ENCODE results near the gene KLK12. TPM values are rescaled to one million over a fixed set of nuclear protein-coding genes. Genes with fewer than 3 reads are reported as not detected.

KLK12 gene
- total RNA-seq, 1 experiment from 2014 or later: not detected

DNA sequence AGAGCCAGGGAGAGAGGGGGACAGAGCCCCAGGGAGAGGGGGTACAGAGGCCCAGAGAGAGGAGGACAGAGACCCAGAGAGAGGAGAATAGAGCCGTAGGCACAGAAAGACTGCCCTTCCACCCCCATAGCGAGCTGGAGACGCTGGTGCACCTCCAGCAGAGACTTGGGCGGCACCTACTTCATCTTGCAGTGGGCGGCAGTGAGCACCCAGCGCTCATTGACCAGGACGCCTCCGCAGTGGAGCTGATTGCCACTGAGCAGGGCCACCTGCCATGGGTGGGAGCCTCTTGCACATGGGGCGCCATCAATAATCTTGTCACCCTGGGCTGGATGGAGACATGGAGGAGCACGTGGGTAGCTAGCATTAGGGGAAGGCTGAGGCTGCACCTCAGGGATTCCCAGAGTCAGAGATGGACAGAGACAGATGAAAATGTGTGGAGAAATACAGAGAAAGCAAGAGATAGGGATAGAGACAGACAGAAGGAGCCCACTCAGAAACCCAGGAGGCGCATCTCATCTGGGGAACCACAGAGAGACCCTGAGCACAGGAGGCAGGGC lies 53.1 kb downstream of the KLK12 start:
- Histone ChIP-seq H3K9ac (ENCODE audit: low read length) (no peak overlapping the region), H3K79me2 (ENCODE audit: low read length) (no peaks in the 10 kb centered on the region), H3K36me3 (ENCODE audit: insufficient read depth, low read length) (no peaks in the 10 kb centered on the region), H3K9me2 (replicated peaks; ENCODE audit: insufficient read depth, low read length) (no peaks in the 10 kb centered on the region), H3K27ac (ENCODE audit: low read length) (no peak overlapping the region), H2AFZ (ENCODE audit: low read length) (no peak overlapping the region), H3K4me2 (ENCODE audit: low read depth, low read length, poor library complexity, severe bottlenecking) (no peak overlapping the region), H3K4me1 (ENCODE audit: low read length) (no peaks in the 10 kb centered on the region), H3K4me3 (ENCODE audit: low read length) (no peak overlapping the region), H3K27me3 (ENCODE audit: low read length) (no peaks in the 10 kb centered on the region), H4K20me1 (ENCODE audit: insufficient read depth, low read depth, low read length) (no peaks in the 10 kb centered on the region), H3K9me3 (ENCODE audit: low read length) (no peaks in the 10 kb centered on the region)
- no peak for DNase-seq

DNA sequence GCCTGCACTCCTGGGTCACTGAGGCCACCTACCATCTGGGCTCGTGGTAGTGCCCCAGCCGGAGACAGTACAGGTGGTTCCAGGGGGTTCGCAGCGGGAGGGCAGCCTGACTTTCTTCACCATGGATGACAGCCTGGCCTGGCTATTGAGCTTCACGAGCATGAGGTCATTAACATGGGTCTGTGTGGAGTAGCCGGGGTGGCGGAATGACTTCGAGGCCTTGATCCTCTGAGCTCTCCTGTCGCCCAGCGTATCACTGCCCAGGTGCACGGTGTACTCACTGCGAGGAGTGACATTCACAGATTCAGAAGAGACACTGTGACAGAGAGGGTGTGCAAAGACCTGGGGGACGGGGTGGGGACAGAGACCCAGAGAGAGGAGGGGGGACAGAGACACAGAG lies 54.6 kb downstream of the KLK12 start:
- Histone ChIP-seq H4K20me1 (ENCODE audit: insufficient read depth, low read depth, low read length) (no peaks in the 10 kb centered on the region), H3K4me1 (ENCODE audit: low read length) (no peaks in the 10 kb centered on the region), H3K9me3 (ENCODE audit: low read length) (no peaks in the 10 kb centered on the region), H3K79me2 (ENCODE audit: low read length) (no peaks in the 10 kb centered on the region), H3K36me3 (ENCODE audit: insufficient read depth, low read length) (no peaks in the 10 kb centered on the region), H3K4me3 (ENCODE audit: low read length) (no peak overlapping the region), H3K27ac (ENCODE audit: low read length) (no peak overlapping the region), H3K27me3 (ENCODE audit: low read length) (no peaks in the 10 kb centered on the region), H3K9ac (ENCODE audit: low read length) (no peak overlapping the region), H3K4me2 (ENCODE audit: low read depth, low read length, poor library complexity, severe bottlenecking) (no peak overlapping the region), H3K9me2 (replicated peaks; ENCODE audit: insufficient read depth, low read length) (no peaks in the 10 kb centered on the region), H2AFZ (ENCODE audit: low read length) (no peak overlapping the region)
- DNase-seq: no peak

DNA sequence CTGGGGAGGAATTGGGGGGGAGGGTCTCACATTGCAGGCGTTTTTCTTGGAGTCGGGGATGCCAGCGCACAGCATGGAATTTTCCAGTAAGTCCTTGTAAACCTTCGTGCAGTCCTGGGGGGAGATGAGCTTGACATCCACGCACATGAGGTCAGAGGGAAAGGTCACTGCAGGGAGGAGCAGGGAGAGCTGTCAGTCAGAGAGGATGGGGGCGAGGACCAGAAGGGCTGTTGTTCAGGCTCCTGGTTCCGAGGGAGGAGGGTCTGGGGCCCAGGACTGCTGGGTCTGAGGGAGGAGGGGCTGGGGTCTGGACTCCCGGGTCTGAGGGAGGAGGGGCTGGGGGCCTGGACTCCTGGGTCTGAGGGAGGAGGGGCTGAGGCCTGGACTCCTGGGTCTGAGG lies 55.0 kb downstream of the KLK12 start:
- no peaks in the 10 kb centered on the region for H3K9me3 ChIP-seq (ENCODE audit: low read length)
- no peaks in the 10 kb centered on the region for H3K4me1 ChIP-seq (ENCODE audit: low read length)
- no peaks in the 10 kb centered on the region for H4K20me1 ChIP-seq (ENCODE audit: insufficient read depth, low read depth, low read length)
- no peak overlapping the region for H2AFZ ChIP-seq (ENCODE audit: low read length)
- H3K79me2 ChIP-seq (ENCODE audit: low read length): no peaks in the 10 kb centered on the region
- no peak overlapping the region for H3K9ac ChIP-seq (ENCODE audit: low read length)
- no peak overlapping the region for H3K27ac ChIP-seq (ENCODE audit: low read length)
- H3K27me3 ChIP-seq (ENCODE audit: low read length): no peaks in the 10 kb centered on the region
- no peak for DNase-seq
- no peak overlapping the region for H3K4me3 ChIP-seq (ENCODE audit: low read length)
- H3K4me2 ChIP-seq (ENCODE audit: low read depth, low read length, poor library complexity, severe bottlenecking): no peak overlapping the region
- H3K36me3 ChIP-seq (ENCODE audit: insufficient read depth, low read length): no peaks in the 10 kb centered on the region
- no peaks in the 10 kb centered on the region for H3K9me2 ChIP-seq (replicated peaks; ENCODE audit: insufficient read depth, low read length)

Other genes with a start within 250 kb of the KLK12 start
- gene ACP4, start 244.6 kb downstream of the KLK12 start, total RNA-seq (2014; rRNA removed; shearing (Covaris generic); ENCODE audit: low replicate concordance): not detected in 2 replicates
- gene KLK1, start 211.2 kb downstream of the KLK12 start, total RNA-seq (2014; rRNA removed; shearing (Covaris generic); ENCODE audit: low replicate concordance): not detected in 2 replicates
- gene KLK15, start 201.4 kb downstream of the KLK12 start, total RNA-seq (2014; rRNA removed; shearing (Covaris generic); ENCODE audit: low replicate concordance): not detected in 2 replicates
- gene KLK3, start 180.1 kb downstream of the KLK12 start, total RNA-seq (2014; rRNA removed; shearing (Covaris generic); ENCODE audit: low replicate concordance): not detected in 2 replicates
- 0.11 and 1.8 TPM in 2 replicates for gene KLK2, start 161.6 kb downstream of the KLK12 start, total RNA-seq (2014; rRNA removed; shearing (Covaris generic); ENCODE audit: low replicate concordance)
- gene KLK4, start 123.6 kb downstream of the KLK12 start, total RNA-seq (2014; rRNA removed; shearing (Covaris generic); ENCODE audit: low replicate concordance): not detected in 2 replicates
- gene KLK5, start 82.0 kb downstream of the KLK12 start, total RNA-seq (2014; rRNA removed; shearing (Covaris generic); ENCODE audit: low replicate concordance): not detected in 2 replicates
- gene KLK6, start 65.4 kb downstream of the KLK12 start, total RNA-seq (2014; rRNA removed; shearing (Covaris generic); ENCODE audit: low replicate concordance): not detected in 2 replicates
- gene KLK7, start 51.1 kb downstream of the KLK12 start, total RNA-seq (2014; rRNA removed; shearing (Covaris generic); ENCODE audit: low replicate concordance): not detected in 2 replicates
- not detected in 2 replicates for gene KLK8, start 33.4 kb downstream of the KLK12 start, total RNA-seq (2014; rRNA removed; shearing (Covaris generic); ENCODE audit: low replicate concordance)
- not detected in 2 replicates for gene KLK10, start 15.3 kb downstream of the KLK12 start, total RNA-seq (2014; rRNA removed; shearing (Covaris generic); ENCODE audit: low replicate concordance)
- not detected in 2 replicates for gene KLK11, start 8.4 kb downstream of the KLK12 start, total RNA-seq (2014; rRNA removed; shearing (Covaris generic); ENCODE audit: low replicate concordance)
- gene KLK13, start 30.1 kb upstream of the KLK12 start, total RNA-seq (2014; rRNA removed; shearing (Covaris generic); ENCODE audit: low replicate concordance): not detected in 2 replicates
- gene KLK14, start 47.9 kb upstream of the KLK12 start, total RNA-seq (2014; rRNA removed; shearing (Covaris generic); ENCODE audit: low replicate concordance): 0.48 TPM in 1 of 2 replicates, not detected in the other
- gene CTU1, start 73.4 kb upstream of the KLK12 start, total RNA-seq (2014; rRNA removed; shearing (Covaris generic); ENCODE audit: low replicate concordance): 3.2 and 25.5 TPM in 2 replicates
- gene SIGLEC9, start 89.9 kb upstream of the KLK12 start, total RNA-seq (2014; rRNA removed; shearing (Covaris generic); ENCODE audit: low replicate concordance): 0.14 TPM in 1 of 2 replicates, not detected in the other
- not detected in 2 replicates for gene SIGLEC7, start 107.3 kb upstream of the KLK12 start, total RNA-seq (2014; rRNA removed; shearing (Covaris generic); ENCODE audit: low replicate concordance)
- gene CD33, start 190.1 kb upstream of the KLK12 start, total RNA-seq (2014; rRNA removed; shearing (Covaris generic); ENCODE audit: low replicate concordance): 18.1 and 19.3 TPM in 2 replicates
- not detected in 2 replicates for gene SIGLECL1, start 216.1 kb upstream of the KLK12 start, total RNA-seq (2014; rRNA removed; shearing (Covaris generic); ENCODE audit: low replicate concordance)

All from Karpas-422 (cell line).